Measurements from ENCODE around the gene CFAP77. TPM values are rescaled to one million over a fixed set of nuclear protein-coding genes. Genes with fewer than 3 reads are reported as not detected.

The CFAP77 gene
- total and polyA plus RNA-seq, 2 of the 4 experiments (the other 2 are of a cell fraction): not detected

DNA sequence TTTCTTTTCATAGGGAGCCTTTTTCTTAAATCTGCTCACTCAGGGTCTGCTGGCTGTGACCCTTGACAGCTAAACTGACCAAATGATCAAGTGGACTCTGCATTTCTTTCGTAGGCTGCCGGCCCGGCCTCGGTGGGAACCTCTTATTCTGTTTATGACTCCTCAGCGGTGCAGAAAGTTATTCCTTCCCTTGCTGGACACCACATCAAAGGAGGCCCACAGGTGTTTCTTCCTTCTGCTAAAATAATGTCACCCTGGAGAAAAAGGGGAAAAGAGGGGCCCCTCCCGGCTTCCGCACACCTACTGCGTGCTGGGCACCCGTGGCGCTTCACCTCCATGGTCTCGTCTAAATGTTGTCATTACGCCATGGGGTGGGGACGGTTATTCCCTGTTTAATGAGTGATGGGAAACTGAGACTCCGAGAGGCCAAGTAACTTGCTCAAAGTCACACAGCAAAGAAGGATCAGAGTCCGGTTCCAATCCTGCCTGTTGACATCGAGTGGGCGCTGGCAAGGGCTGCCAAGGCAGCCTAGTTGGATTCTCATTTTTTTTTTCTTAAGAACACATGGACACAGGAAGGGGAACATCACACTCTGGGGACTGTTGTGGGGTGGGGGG lies 72.3 kb downstream of the CFAP77 start:
- Histone ChIP-seq H3K4me3 (ENCODE audit: insufficient read depth, low read depth, low read length) (no peak overlapping the region), H3K23ac (ENCODE audit: low read depth, low read length) (no peak overlapping the region), H2BK20ac (ENCODE audit: low read depth, low read length) (no peak overlapping the region), H4K5ac (ENCODE audit: low read depth, low read length) (no peak overlapping the region), H3K4me1 (ENCODE audit: control insufficient read depth, insufficient read depth, low read length) (no peaks in the 10 kb centered on the region), H4K91ac (ENCODE audit: insufficient read depth, low read depth, low read length) (no peak overlapping the region), H3K27ac (ENCODE audit: insufficient read depth, low read length) (no peak overlapping the region), H3K79me1 (ENCODE audit: low read depth in 1 of 2, low read length in 2 of 2) (no peaks in the 10 kb centered on the region), H3K9me3 (ENCODE audit: control insufficient read depth, insufficient read depth, low read length) (no peaks in the 10 kb centered on the region), H3K14ac (replicated peaks; ENCODE audit: low read depth, low read length) (no peak overlapping the region), H2BK15ac (ENCODE audit: low read depth, low read length) (no peak overlapping the region), H2AK5ac (ENCODE audit: low read depth, low read length) (no peak overlapping the region), H2AFZ (replicated peaks; ENCODE audit: low read length, poor library complexity) (no peak overlapping the region), H2AK9ac (replicated peaks; ENCODE audit: low read depth, low read length, poor library complexity) (no peak overlapping the region), H4K8ac (ENCODE audit: low read depth in 2 of 2, low read length in 2 of 2) (no peak overlapping the region), H3K9ac (ENCODE audit: low read depth, low read length) (no peak overlapping the region), H3K56ac (ENCODE audit: extremely low read depth, insufficient read depth, low read length) (no peak overlapping the region), H2BK5ac (ENCODE audit: low read depth, low read length, poor library complexity, severe bottlenecking) (no peak overlapping the region), H3K36me3 (ENCODE audit: control insufficient read depth, insufficient read depth, low read length) (no peaks in the 10 kb centered on the region), H3K27me3 (ENCODE audit: control insufficient read depth, insufficient read depth, low read length) (peaks cover 53% of the 10 kb centered on the region), H4K20me1 (ENCODE audit: insufficient read depth, low read length) (no peaks in the 10 kb centered on the region), H3K4ac (ENCODE audit: low read depth, low read length) (no peak overlapping the region), H3K9me1 (ENCODE audit: insufficient read depth, low read length) (no peaks in the 10 kb centered on the region), H2BK120ac (ENCODE audit: low read depth, low read length) (no peak overlapping the region), H3K18ac (ENCODE audit: low read depth, low read length) (no peak overlapping the region), H3K4me2 (ENCODE audit: low read depth, low read length) (no peak overlapping the region)
- no peak for TF ChIP-seq SMC3 (IDR thresholded peaks at IDR 0.05; ENCODE audit: low read depth, low read length)
- TF ChIP-seq, protein P1, sequence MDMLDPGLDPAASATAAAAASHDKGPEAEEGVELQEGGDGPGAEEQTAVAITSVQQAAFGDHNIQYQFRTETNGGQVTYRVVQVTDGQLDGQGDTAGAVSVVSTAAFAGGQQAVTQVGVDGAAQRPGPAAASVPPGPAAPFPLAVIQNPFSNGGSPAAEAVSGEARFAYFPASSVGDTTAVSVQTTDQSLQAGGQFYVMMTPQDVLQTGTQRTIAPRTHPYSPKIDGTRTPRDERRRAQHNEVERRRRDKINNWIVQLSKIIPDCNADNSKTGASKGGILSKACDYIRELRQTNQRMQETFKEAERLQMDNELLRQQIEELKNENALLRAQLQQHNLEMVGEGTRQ (IDR thresholded peaks at IDR 0.05; ENCODE audit: low read depth, low read length): no peak
- TF ChIP-seq FOS (IDR thresholded peaks at IDR 0.05; ENCODE audit: low read depth, low read length): no peak
- no peak for TF ChIP-seq NFE2L2 (IDR thresholded peaks at IDR 0.05; ENCODE audit: low read depth, low read length)
- no peak for TF ChIP-seq CHD1 (IDR thresholded peaks at IDR 0.05; ENCODE audit: low read depth, low read length)
- TF ChIP-seq RCOR1 (IDR thresholded peaks at IDR 0.05; ENCODE audit: insufficient replicate concordance, low read length): no peak
- no peak for TF ChIP-seq POLR2A (IDR thresholded peaks at IDR 0.05; ENCODE audit: low read depth, low read length)
- TF ChIP-seq CEBPB (IDR thresholded peaks at IDR 0.05; ENCODE audit: low read depth, low read length): no peak
- no peak for TF ChIP-seq RAD21 (IDR thresholded peaks at IDR 0.05; ENCODE audit: low read length)
- TF ChIP-seq, protein P2, sequence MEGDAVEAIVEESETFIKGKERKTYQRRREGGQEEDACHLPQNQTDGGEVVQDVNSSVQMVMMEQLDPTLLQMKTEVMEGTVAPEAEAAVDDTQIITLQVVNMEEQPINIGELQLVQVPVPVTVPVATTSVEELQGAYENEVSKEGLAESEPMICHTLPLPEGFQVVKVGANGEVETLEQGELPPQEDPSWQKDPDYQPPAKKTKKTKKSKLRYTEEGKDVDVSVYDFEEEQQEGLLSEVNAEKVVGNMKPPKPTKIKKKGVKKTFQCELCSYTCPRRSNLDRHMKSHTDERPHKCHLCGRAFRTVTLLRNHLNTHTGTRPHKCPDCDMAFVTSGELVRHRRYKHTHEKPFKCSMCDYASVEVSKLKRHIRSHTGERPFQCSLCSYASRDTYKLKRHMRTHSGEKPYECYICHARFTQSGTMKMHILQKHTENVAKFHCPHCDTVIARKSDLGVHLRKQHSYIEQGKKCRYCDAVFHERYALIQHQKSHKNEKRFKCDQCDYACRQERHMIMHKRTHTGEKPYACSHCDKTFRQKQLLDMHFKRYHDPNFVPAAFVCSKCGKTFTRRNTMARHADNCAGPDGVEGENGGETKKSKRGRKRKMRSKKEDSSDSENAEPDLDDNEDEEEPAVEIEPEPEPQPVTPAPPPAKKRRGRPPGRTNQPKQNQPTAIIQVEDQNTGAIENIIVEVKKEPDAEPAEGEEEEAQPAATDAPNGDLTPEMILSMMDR (conservative IDR thresholded peaks at IDR 0.05; ENCODE audit: low read depth, low read length): no peak
- no peak for TF ChIP-seq MAFK (IDR thresholded peaks at IDR 0.05; ENCODE audit: low read depth, low read length)
- no peak for TF ChIP-seq MXI1 (IDR thresholded peaks at IDR 0.05; ENCODE audit: borderline replicate concordance, low read depth, low read length)
- ATAC-seq (ENCODE audit: low read depth) (no peak), DNase-seq (no peak)
- in situ Hi-C loops (cut with MboI; ENCODE audit: low sequenced_read_pairs) (no loop called here), dilution Hi-C loops (cut with HindIII; ENCODE audit: low sequenced_read_pairs, unreplicated experiment) (no loop called here), intact Hi-C loops (cut with micrococcal nuclease) (no loop called here)
- POLR2A ChIA-PET (ENCODE audit: unreplicated experiment): no interaction called here
- CTCF ChIA-PET: no interaction called here
- 78% methylated on average over 4 of the region's 17 CpGs; no CpG with 5 or more reads in 1 of the 2 experiments for WGBS, 2 experiments (ENCODE audit: extremely low coverage in 2 of 2, insufficient read length in 1 of 2)
- no TSS peak for BruUV-seq (replicated peaks)
